GM21526 (cell line): ENCODE data around the gene KIF7.

ENCODE experiments used
- ATAC-seq: cut with Tn5 transposase; IDR thresholded peaks from one replicate; pipeline ENCODE4 v1.9.1; 2021; ENCODE audit warnings: moderate library complexity; ENCODE audit not compliant: unreplicated experiment, low FRiP score

Gene KIF7

GRCh38 chr15:89649013-89649625 is 6.1 kb downstream of the KIF7 start:
- ATAC-seq, result no peak

GRCh38 chr15:89648106-89649012 is 6.9 kb downstream of the KIF7 start:
- ATAC-seq, result no peak

- ATAC-seq, result no peak
Measured at GRCh38 chr15:89647191-89647851, 7.9 kb downstream of the KIF7 start.

- no peak for ATAC-seq
Measured at GRCh38 chr15:89646416-89647141, 8.7 kb downstream of the KIF7 start.

GRCh38 chr15:89645680-89646079 is 9.6 kb downstream of the KIF7 start:
- no peak for ATAC-seq

- no peak for ATAC-seq
Measured at GRCh38 chr15:89642106-89642505, 13.2 kb downstream of the KIF7 start.

- no peak for ATAC-seq
Measured at GRCh38 chr15:89641053-89641452, 14.2 kb downstream of the KIF7 start.

GRCh38 chr15:89640245-89640644 is 15.0 kb downstream of the KIF7 start:
- no peak for ATAC-seq

GRCh38 chr15:89633585-89633984 is 21.7 kb downstream of the KIF7 start:
- no peak for ATAC-seq

- no peak for ATAC-seq
Measured at GRCh38 chr15:89632563-89633430, 22.5 kb downstream of the KIF7 start.

GRCh38 chr15:89631902-89632264 is 23.4 kb downstream of the KIF7 start:
- no peak for ATAC-seq

- no peak for ATAC-seq
Measured at GRCh38 chr15:89630974-89631901, 24.0 kb downstream of the KIF7 start.

GRCh38 chr15:89630260-89630659 is 25.0 kb downstream of the KIF7 start:
- no peak for ATAC-seq

- ATAC-seq, result no peak
Measured at GRCh38 chr15:89629829-89630228, 25.4 kb downstream of the KIF7 start.

- no peak for ATAC-seq
Measured at GRCh38 chr15:89628806-89629715, 26.2 kb downstream of the KIF7 start.

GRCh38 chr15:89628301-89628700 is 27.0 kb downstream of the KIF7 start:
- no peak for ATAC-seq

GRCh38 chr15:89627256-89627970 is 27.9 kb downstream of the KIF7 start:
- no peak for ATAC-seq
